Keratinocyte (primary cell): Measurements from ENCODE around the gene GPRC5B. TPM values are rescaled to one million over a fixed set of nuclear protein-coding genes. Genes with fewer than 3 reads are reported as not detected.

Experiments
- DNase-seq: peaks from one replicate; pipeline ENCODE4 v3.0.0-alpha.2; 2011; ENCODE audit warnings: low read depth, missing footprints, low spot score
- FAIRE-seq: peaks from 2 replicates; lab custom pipeline; 2011; peaks lifted over from hg19 to GRCh38; lab: Jason Lieb, UNC
- H2AFZ ChIP-seq: 2 replicates; pipeline ENCODE4 v1.6.0; 2012; ENCODE audit warnings: low read length, control low read depth, inconsistent platforms; ENCODE audit not compliant: control insufficient read depth
- H3K27ac ChIP-seq: 2 replicates; pipeline ENCODE4 v1.5.1; 2011; ENCODE audit warnings: low read length; ENCODE audit not compliant: control insufficient read depth, insufficient read depth
- H3K27me3 ChIP-seq: 3 replicates; pipeline ENCODE4 v1.6.0; 2011; ENCODE audit warnings: low read length; ENCODE audit not compliant: control insufficient read depth, insufficient read depth; ENCODE audit errors: extremely low read depth
- H3K36me3 ChIP-seq, 2 experiments: 2 replicates in 1 of 2; 3 replicates in 1 of 2; pipeline ENCODE4 v1.5.1; 2011; ENCODE audit warnings: low read length in 2 of 2, mild to moderate bottlenecking in 1 of 2; ENCODE audit not compliant: control insufficient read depth in 2 of 2, insufficient read depth in 2 of 2; ENCODE audit errors: extremely low read depth in 1 of 2
- H3K4me1 ChIP-seq: 3 replicates; pipeline ENCODE4 v1.5.1; 2011; ENCODE audit warnings: low read length; ENCODE audit not compliant: control insufficient read depth, insufficient read depth; ENCODE audit errors: extremely low read depth
- H3K4me2 ChIP-seq: 3 replicates; pipeline ENCODE4 v1.6.0; 2011; ENCODE audit warnings: low read depth, low read length; ENCODE audit not compliant: control insufficient read depth, insufficient read depth; ENCODE audit errors: extremely low read depth
- H3K4me3 ChIP-seq, 3 experiments: fragments of 200-600 bp in 1 of 3; sonication (generic) in 1 of 3; 2 replicates in 2 of 3; 3 replicates in 1 of 3; pipeline ENCODE4 v1.5.1; 2011 to 2016; ENCODE audit warnings: low read length in 3 of 3, mild to moderate bottlenecking in 3 of 3, control low read depth in 2 of 3, inconsistent platforms in 1 of 3, low read depth in 1 of 3, mixed read lengths in 1 of 3, mixed run types in 1 of 3, moderate library complexity in 1 of 3; ENCODE audit not compliant: control insufficient read depth in 2 of 3, insufficient read depth in 2 of 3; ENCODE audit errors: extremely low read depth in 1 of 3
- H3K79me2 ChIP-seq: 2 replicates; pipeline ENCODE4 v1.6.0; 2012; ENCODE audit warnings: low read length; ENCODE audit not compliant: control insufficient read depth, insufficient read depth
- H3K9ac ChIP-seq: 3 replicates; pipeline ENCODE4 v1.6.0; 2011; ENCODE audit warnings: low read length; ENCODE audit not compliant: control insufficient read depth, insufficient read depth; ENCODE audit errors: extremely low read depth
- H3K9me1 ChIP-seq: 3 replicates; pipeline ENCODE4 v1.6.0; 2011; ENCODE audit warnings: low read length; ENCODE audit not compliant: control insufficient read depth, insufficient read depth; ENCODE audit errors: extremely low read depth
- H3K9me3 ChIP-seq: 2 replicates; pipeline ENCODE4 v1.5.1; 2012; ENCODE audit warnings: low read depth, low read length; ENCODE audit not compliant: control insufficient read depth
- H4K20me1 ChIP-seq: 3 replicates; pipeline ENCODE4 v1.6.0; 2011; ENCODE audit warnings: low read length; ENCODE audit not compliant: control insufficient read depth, insufficient read depth; ENCODE audit errors: extremely low read depth
- CTCF ChIP-seq, 3 experiments: IDR thresholded peaks in 1 of 3; conservative IDR thresholded peaks in 1 of 3; optimal IDR thresholded peaks in 1 of 3; 2 replicates in 2 of 3; 3 replicates in 1 of 3; pipeline versions ENCODE3 to v1.5.1; 2011; ENCODE audit warnings: low read length in 3 of 3, mild to moderate bottlenecking in 3 of 3, moderate library complexity in 2 of 3, control low read depth in 1 of 3, inconsistent platforms in 1 of 3; ENCODE audit not compliant: insufficient read depth in 2 of 3; ENCODE audit errors: extremely low read depth in 1 of 3
- EZH2 ChIP-seq: IDR thresholded peaks from one replicate; pipeline ENCODE4 v1.6.1; 2012; ENCODE audit warnings: inconsistent platforms, mild to moderate bottlenecking, low read length, moderate library complexity
- dilution Hi-C: fragments of 300-500 bp; cut with MboI; formaldehyde crosslinking; loops from one replicate; pipeline ENCODE4 v1.7.0; 2020; ENCODE audit warnings: low sequenced_read_pairs; ENCODE audit not compliant: extremely low pct_ligation_motif_present
- polyA plus RNA-seq, 5 experiments: library from polyadenylated mRNA; depleted of rRNA in 3 of 5; stranded (reverse) in 3 of 5; stranded (forward) in 1 of 5; unstranded in 1 of 5; fragments of >200 nt; gene quantifications; 1 replicate in 1 of 5; 2 replicates in 3 of 5; 3 replicates in 1 of 5; pipeline versions ENCODE4 v1.2.1 to v1.2.3, GENCODE V29; 2011 to 2012; ENCODE audit warnings: missing spikeins in 2 of 5, low read depth in 1 of 5, low replicate concordance in 1 of 5

GPRC5B gene
- polyA plus RNA-seq, 1 donor (not counting 4 experiments of a cell fraction or from before 2014, with no cell fraction given) = 0.03 TPM

GRCh38 chr16:19929062-19929511, 44.4 kb upstream of the GPRC5B start:
- Histone ChIP-seq H3K4me1 (no peaks in the 10 kb centered on the region), H3K79me2 (no peaks in the 10 kb centered on the region), H4K20me1 (no peaks in the 10 kb centered on the region), H2AFZ (no peak overlapping the region), H3K36me3 (no peaks in the 10 kb centered on the region), H3K27me3 (no peaks in the 10 kb centered on the region), H3K27ac (no peak overlapping the region), H3K4me3 (no peak overlapping the region), H3K9me3 (no peaks in the 10 kb centered on the region), H3K9me1 (no peaks in the 10 kb centered on the region), H3K9ac (no peak overlapping the region), H3K4me2 (no peak overlapping the region)
- dilution Hi-C loops = no loop called here
- DNase-seq (no peak), FAIRE-seq (no peak)
- no peak for TF ChIP-seq EZH2
- TF ChIP-seq CTCF (optimal IDR thresholded peaks at IDR 0.05 in 1 of 3, IDR thresholded peaks at IDR 0.05 in 1 of 3, conservative IDR thresholded peaks at IDR 0.05 in 1 of 3; ENCODE audit: extremely low read depth in 1 of 3, insufficient read depth in 2 of 3, low read length in 3 of 3) = no peak

GRCh38 chr16:19928432-19928831, 43.8 kb upstream of the GPRC5B start:
- no peak overlapping the region for H2AFZ ChIP-seq
- H3K4me1 ChIP-seq = no peaks in the 10 kb centered on the region
- no peak overlapping the region for H3K4me2 ChIP-seq
- no peak overlapping the region for H3K27ac ChIP-seq
- H3K9me1 ChIP-seq = no peaks in the 10 kb centered on the region
- no peak overlapping the region for H3K4me3 ChIP-seq
- no peaks in the 10 kb centered on the region for H4K20me1 ChIP-seq
- no peaks in the 10 kb centered on the region for H3K27me3 ChIP-seq
- H3K79me2 ChIP-seq = no peaks in the 10 kb centered on the region
- TF ChIP-seq EZH2 = no peak
- TF ChIP-seq CTCF (optimal IDR thresholded peaks at IDR 0.05 in 1 of 3, IDR thresholded peaks at IDR 0.05 in 1 of 3, conservative IDR thresholded peaks at IDR 0.05 in 1 of 3; ENCODE audit: extremely low read depth in 1 of 3, insufficient read depth in 2 of 3, low read length in 3 of 3) = no peak
- FAIRE-seq (no peak), DNase-seq (no peak)
- no peak overlapping the region for H3K9ac ChIP-seq
- H3K9me3 ChIP-seq = no peaks in the 10 kb centered on the region
- dilution Hi-C loops = no loop called here
- H3K36me3 ChIP-seq = no peaks in the 10 kb centered on the region
